Measurements from ENCODE around the gene FN1. TPM values are rescaled to one million over a fixed set of nuclear protein-coding genes. Genes with fewer than 3 reads are reported as not detected.

Gene FN1
- polyA plus RNA-seq, 1 donor from 2014 or later: 0.90 TPM

GRCh38 chr2:215452725-215453124 is 16.9 kb upstream of the FN1 start:
- H3K36me3 Mint-ChIP-seq: no peaks in the 10 kb centered on the region
- no peak overlapping the region for H3K27ac Mint-ChIP-seq
- no peak overlapping the region for H3K4me3 Mint-ChIP-seq
- H3K27me3 Mint-ChIP-seq: peaks cover 7% of the 10 kb centered on the region
- peaks cover 0 to 2% (median 0%) of the 10 kb centered on the region in 3 donors for H3K9me3 Mint-ChIP-seq
- H3K4me1 Mint-ChIP-seq: no peaks in the 10 kb centered on the region

GRCh38 chr2:215451012-215451756 is 15.3 kb upstream of the FN1 start:
- Mint-ChIP-seq H3K4me1 (no peaks in the 10 kb centered on the region), H3K9me3 (peaks cover 0 to 2% (median 0%) of the 10 kb centered on the region in 3 donors), H3K27ac (no peak overlapping the region), H3K36me3 (no peaks in the 10 kb centered on the region), H3K27me3 (peaks cover 11% of the 10 kb centered on the region), H3K4me3 (no peak overlapping the region)

- Mint-ChIP-seq H3K9me3 (peaks cover 0 to 2% (median 0%) of the 10 kb centered on the region in 3 donors), H3K4me3 (no peak overlapping the region), H3K4me1 (no peaks in the 10 kb centered on the region), H3K36me3 (no peaks in the 10 kb centered on the region), H3K27me3 (peaks cover 11% of the 10 kb centered on the region), H3K27ac (no peak overlapping the region)
Measured at GRCh38 chr2:215450188-215451011, 14.5 kb upstream of the FN1 start.

GRCh38 chr2:215447673-215448081 is 11.8 kb upstream of the FN1 start:
- Mint-ChIP-seq H3K9me3 (no peaks in the 10 kb centered on the region), H3K4me3 (no peak overlapping the region), H3K27me3 (peaks cover 4% of the 10 kb centered on the region), H3K27ac (no peak overlapping the region), H3K36me3 (no peaks in the 10 kb centered on the region), H3K4me1 (no peaks in the 10 kb centered on the region)

- H3K27me3 Mint-ChIP-seq: peaks cover 6% of the 10 kb centered on the region
- no peaks in the 10 kb centered on the region for H3K9me3 Mint-ChIP-seq
- no peaks in the 10 kb centered on the region for H3K4me1 Mint-ChIP-seq
- no peak overlapping the region for H3K27ac Mint-ChIP-seq
- H3K4me3 Mint-ChIP-seq: no peak overlapping the region
- H3K36me3 Mint-ChIP-seq: no peaks in the 10 kb centered on the region
Measured at GRCh38 chr2:215447056-215447455, 11.2 kb upstream of the FN1 start.

GRCh38 chr2:215442401-215442787 is 6.5 kb upstream of the FN1 start:
- H3K27me3 Mint-ChIP-seq: peaks cover 26% of the 10 kb centered on the region
- no peaks in the 10 kb centered on the region for H3K9me3 Mint-ChIP-seq
- no peak overlapping the region for H3K4me3 Mint-ChIP-seq
- no peaks in the 10 kb centered on the region for H3K36me3 Mint-ChIP-seq
- H3K27ac Mint-ChIP-seq: no peak overlapping the region
- H3K4me1 Mint-ChIP-seq: no peaks in the 10 kb centered on the region

GRCh38 chr2:215441560-215442400 is 5.9 kb upstream of the FN1 start:
- Mint-ChIP-seq H3K4me3 (no peak overlapping the region), H3K4me1 (peaks cover 3 to 5% (median 4%) of the 10 kb centered on the region in 3 donors), H3K27ac (no peak overlapping the region), H3K36me3 (no peaks in the 10 kb centered on the region), H3K27me3 (peaks cover 28% of the 10 kb centered on the region), H3K9me3 (no peaks in the 10 kb centered on the region)

- H3K4me1 Mint-ChIP-seq: peaks cover 13 to 15% (median 14%) of the 10 kb centered on the region in 3 donors
- H3K36me3 Mint-ChIP-seq: no peaks in the 10 kb centered on the region
- no peak overlapping the region for H3K4me3 Mint-ChIP-seq
- no peak overlapping the region for H3K27ac Mint-ChIP-seq
- no peaks in the 10 kb centered on the region for H3K9me3 Mint-ChIP-seq
- peaks cover 39% of the 10 kb centered on the region for H3K27me3 Mint-ChIP-seq
Measured at GRCh38 chr2:215439980-215440512, 4.2 kb upstream of the FN1 start.

GRCh38 chr2:215439404-215439803 is 3.5 kb upstream of the FN1 start:
- Mint-ChIP-seq H3K9me3 (no peaks in the 10 kb centered on the region), H3K4me3 (no peak overlapping the region), H3K27ac (no peak overlapping the region), H3K4me1 (peaks cover 13 to 20% (median 16%) of the 10 kb centered on the region in 3 donors), H3K36me3 (no peaks in the 10 kb centered on the region), H3K27me3 (peaks cover 45% of the 10 kb centered on the region)

GRCh38 chr2:215437614-215438013 is 1.7 kb upstream of the FN1 start:
- no peaks in the 10 kb centered on the region for H3K9me3 Mint-ChIP-seq
- H3K4me1 Mint-ChIP-seq: peaks cover 13 to 20% (median 16%) of the 10 kb centered on the region in 3 donors
- peaks cover 51% of the 10 kb centered on the region for H3K27me3 Mint-ChIP-seq
- H3K27ac Mint-ChIP-seq: no peak overlapping the region
- peak overlapping the region in 1 of 4 donors; percentile 33 for H3K4me3 Mint-ChIP-seq
- no peaks in the 10 kb centered on the region for H3K36me3 Mint-ChIP-seq

- Mint-ChIP-seq H3K27ac (peak overlapping the region in 2 of 3 donors; percentile 16 to 48), H3K9me3 (no peaks in the 10 kb centered on the region), H3K4me1 (peaks cover 13 to 20% (median 16%) of the 10 kb centered on the region in 3 donors), H3K4me3 (peak overlapping the region; percentile 72 to 91 (median 84)), H3K27me3 (peaks cover 50% of the 10 kb centered on the region), H3K36me3 (no peaks in the 10 kb centered on the region)
Measured at GRCh38 chr2:215436705-215437565, 1.1 kb upstream of the FN1 start.

- H3K9me3 Mint-ChIP-seq: no peaks in the 10 kb centered on the region
- peaks cover 50% of the 10 kb centered on the region for H3K27me3 Mint-ChIP-seq
- peaks cover 13 to 20% (median 16%) of the 10 kb centered on the region in 3 donors for H3K4me1 Mint-ChIP-seq
- H3K27ac Mint-ChIP-seq: no peak overlapping the region
- H3K4me3 Mint-ChIP-seq: peak overlapping the region; percentile 70 to 83 (median 80)
- H3K36me3 Mint-ChIP-seq: peaks cover 2% of the 10 kb centered on the region
Measured at GRCh38 chr2:215435280-215435869, 493 bp downstream of the FN1 start.

GRCh38 chr2:215434447-215435279 is 1.2 kb downstream of the FN1 start:
- Mint-ChIP-seq H3K4me1 (peaks cover 13 to 20% (median 16%) of the 10 kb centered on the region in 3 donors), H3K27me3 (peaks cover 49% of the 10 kb centered on the region), H3K9me3 (no peaks in the 10 kb centered on the region), H3K27ac (no peak overlapping the region), H3K4me3 (peak overlapping the region; percentile 70 to 83 (median 80)), H3K36me3 (peaks cover 2% of the 10 kb centered on the region)
